HepG2 (cell line): ENCODE data around the gene CLPSL2. TPM values are rescaled to one million over a fixed set of nuclear protein-coding genes. Genes with fewer than 3 reads are reported as not detected.

Experiments
- AHR ChIP-seq: IDR thresholded peaks from 2 replicates; pipeline ENCODE4 v1.6.1; 2018; ENCODE audit warnings: missing genetic modification reagents, missing compliant biosample characterization
- ASH2L ChIP-seq: fragments of 300-600, 200-600 bp; sonication (generic); IDR thresholded peaks from 2 replicates; pipeline ENCODE4 v1.7.0; 2017; ENCODE audit warnings: low read depth, mild to moderate bottlenecking, moderate library complexity, mixed read lengths, low read length; ENCODE audit not compliant: insufficient read length
- FOXA3 ChIP-seq: IDR thresholded peaks from 2 replicates; pipeline ENCODE4 v1.6.1; 2016; ENCODE audit warnings: missing genetic modification reagents, missing compliant biosample characterization
- FOXJ3 ChIP-seq: sonication (generic); formaldehyde crosslinking; IDR thresholded peaks from 2 replicates; pipeline ENCODE4 v1.4.0; 2020; ENCODE audit warnings: missing genetic modification reagents, mild to moderate bottlenecking, borderline replicate concordance
- GATAD2A ChIP-seq: IDR thresholded peaks from 2 replicates; pipeline ENCODE4 v1.6.1; 2016
- KMT2A ChIP-seq: sonication (generic); formaldehyde crosslinking; IDR thresholded peaks from 2 replicates; pipeline ENCODE4 v1.4.0; 2020; ENCODE audit warnings: missing genetic modification reagents
- NCOR1 ChIP-seq: fragments of 200-600 bp; sonication (generic); IDR thresholded peaks from 2 replicates; pipeline ENCODE4 v1.7.0; 2017; ENCODE audit warnings: antibody characterized with exemption, low read length, borderline replicate concordance
- NFIB ChIP-seq: sonication (generic); formaldehyde crosslinking; IDR thresholded peaks from 2 replicates; pipeline ENCODE4 v1.9.0; 2021; ENCODE audit warnings: missing genetic modification reagents, mild to moderate bottlenecking, borderline replicate concordance
- PHB2 ChIP-seq: fragments of 450-650 bp; IDR thresholded peaks from 2 replicates; pipeline ENCODE4 v1.6.1; 2018; ENCODE audit not compliant: partially characterized antibody
- RBFOX2 ChIP-seq: fragments of 200-400 bp; formaldehyde crosslinking; IDR thresholded peaks from 2 replicates; pipeline ENCODE4 v1.6.1; 2017; ENCODE audit warnings: low read depth, mild to moderate bottlenecking, low read length
- RCOR2 ChIP-seq: IDR thresholded peaks from 2 replicates; pipeline ENCODE4 v1.6.1; 2016; ENCODE audit warnings: missing biosample characterization, missing genetic modification reagents
- TEAD2 ChIP-seq: sonication (generic); formaldehyde crosslinking; IDR thresholded peaks from 2 replicates; pipeline ENCODE4 v1.9.0; 2021; ENCODE audit warnings: missing genetic modification reagents
- U2AF2 ChIP-seq: fragments of 200-400 bp; formaldehyde crosslinking; IDR thresholded peaks from 2 replicates; pipeline ENCODE4 v1.6.1; 2017; ENCODE audit warnings: low read depth, mild to moderate bottlenecking, low read length
- ZFP82 ChIP-seq: sonication (generic); formaldehyde crosslinking; IDR thresholded peaks from 2 replicates; pipeline ENCODE4 v1.5.1; 2020; ENCODE audit warnings: mild to moderate bottlenecking, missing genetic modification reagents, borderline replicate concordance
- ZNF138 ChIP-seq: sonication (generic); formaldehyde crosslinking; IDR thresholded peaks from 2 replicates; pipeline ENCODE4 v1.5.0; 2020; ENCODE audit warnings: mild to moderate bottlenecking, low read depth, missing genetic modification reagents
- ZNF441 ChIP-seq: sonication (generic); formaldehyde crosslinking; IDR thresholded peaks from 2 replicates; pipeline ENCODE4 v1.7.0; 2021; ENCODE audit warnings: missing genetic modification reagents, borderline replicate concordance
- ZNF460 ChIP-seq: sonication (generic); formaldehyde crosslinking; IDR thresholded peaks from 2 replicates; pipeline ENCODE4 v1.5.1; 2020; ENCODE audit warnings: missing genetic modification reagents, mild to moderate bottlenecking, borderline replicate concordance
- ZNF501 ChIP-seq: sonication (generic); formaldehyde crosslinking; IDR thresholded peaks from 2 replicates; pipeline ENCODE4 v1.5.1; 2020; ENCODE audit warnings: mild to moderate bottlenecking, moderate library complexity, missing genetic modification reagents
- ZNF552 ChIP-seq: sonication (generic); formaldehyde crosslinking; IDR thresholded peaks from 2 replicates; pipeline ENCODE4 v1.9.0; 2022; ENCODE audit warnings: missing genetic modification reagents, mild to moderate bottlenecking, borderline replicate concordance
- ZNF720 ChIP-seq: sonication (generic); formaldehyde crosslinking; IDR thresholded peaks from 2 replicates; pipeline ENCODE4 v1.4.0; 2020; ENCODE audit warnings: missing genetic modification reagents
- polyA plus RNA-seq, 8 experiments: library from polyadenylated mRNA; depleted of rRNA in 3 of 8; stranded (reverse) in 7 of 8; unstranded in 1 of 8; fragments of >200 nt; fragmentation: Illumina TruSeq in 4 of 8; extraction: Trizol in 4 of 8; gene quantifications; 2 replicates each; pipeline versions ENCODE4 v1.2.1 to v1.2.3, GENCODE V29; 2011 to 2016; ENCODE audit warnings: low read depth in 4 of 8, missing spikeins in 1 of 8, mixed read lengths in 1 of 8; ENCODE audit not compliant: insufficient read depth in 1 of 8
- total RNA-seq, 5 experiments: library from RNA; depleted of rRNA; stranded (reverse); fragments of >200 nt; fragmentation: Illumina TruSeq; extraction: Trizol; gene quantifications; 2 replicates each; pipeline ENCODE4 v1.2.3, GENCODE V29; 2016; ENCODE audit warnings: low read depth in 1 of 5
- TF ChIP-seq, protein P1 (sequence below): sonication (generic); formaldehyde crosslinking; IDR thresholded peaks from 2 replicates; pipeline ENCODE4 v1.4.0; 2020; ENCODE audit warnings: mild to moderate bottlenecking, missing genetic modification reagents
- TF ChIP-seq, protein P2 (sequence below): sonication (generic); formaldehyde crosslinking; IDR thresholded peaks from 2 replicates; pipeline ENCODE4 v1.5.0; 2020; ENCODE audit warnings: missing genetic modification reagents
- TF ChIP-seq, protein P3 (sequence below): sonication (generic); formaldehyde crosslinking; IDR thresholded peaks from 2 replicates; pipeline ENCODE4 v1.4.0; 2020; ENCODE audit warnings: missing genetic modification reagents
- TF ChIP-seq, protein P4 (sequence below): sonication (generic); formaldehyde crosslinking; conservative IDR thresholded peaks from 2 replicates; pipeline ENCODE4 v1.8.0; 2022; ENCODE audit warnings: mild to moderate bottlenecking, moderate library complexity, missing genetic modification reagents

Gene CLPSL2
- total and polyA plus RNA-seq, 2 of the 13 experiments (the other 11 are each of a cell fraction or from before 2014, with no cell fraction given): not detected

DNA sequence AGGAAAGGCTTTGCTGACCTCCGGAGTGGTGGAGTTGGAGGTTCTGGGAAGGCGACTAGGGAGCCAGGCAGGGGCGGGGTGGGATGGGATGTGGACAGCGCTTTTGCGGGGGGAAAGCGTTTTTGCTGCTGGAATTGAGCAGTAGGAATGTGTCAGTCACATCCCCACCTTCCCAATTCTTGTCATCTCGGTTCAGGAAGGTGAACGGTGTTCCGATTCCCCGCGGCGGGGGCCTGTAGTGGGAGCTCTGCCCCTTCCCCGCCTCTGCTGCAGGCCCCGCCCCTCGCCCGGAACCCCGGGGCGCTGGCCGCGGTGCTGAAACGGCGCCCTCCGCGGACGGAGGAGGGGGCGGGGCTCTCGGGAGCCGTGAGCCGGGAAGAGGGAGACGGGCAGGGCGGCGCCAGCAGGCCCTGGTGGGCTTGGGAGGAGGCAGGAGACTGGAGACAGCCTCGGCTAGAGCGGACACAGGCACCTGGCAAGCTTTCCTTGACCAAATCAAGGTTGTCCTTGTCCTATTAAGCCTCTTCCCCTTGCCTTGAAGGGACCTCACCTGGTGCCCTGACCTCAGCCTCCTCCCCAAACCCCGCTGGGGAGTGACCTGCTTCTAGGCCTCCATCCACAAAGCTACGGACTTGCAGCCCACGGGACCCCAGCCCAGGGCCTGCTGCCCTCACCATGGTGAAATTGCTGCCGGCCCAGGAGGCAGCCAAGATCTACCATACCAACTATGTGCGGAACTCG, 28.8 kb downstream of the CLPSL2 start, which contains the start of gene LHFPL5 (continued):
- TF ChIP-seq ZNF552 (CRISPR knock-in tag) (peak; percentile 97), ZNF501 (CRISPR knock-in tag) (peak; percentile 99), PHB2 (no peak), FOXA3 (peak; percentile 78), RCOR2 (CRISPR knock-in tag) (peak; percentile 68; the same call in 1 of the 2 replicates), ZNF138 (CRISPR knock-in tag) (peak; percentile 98), ASH2L (no peak), ZFP82 (peak; percentile 98), ZNF441 (peak; percentile 98), RBFOX2 (no peak), AHR (CRISPR knock-in tag) (peak; percentile 100), ZNF460 (no peak), FOXJ3 (CRISPR knock-in tag) (no peak), TEAD2 (CRISPR knock-in tag) (peak; percentile 96), U2AF2 (no peak), GATAD2A (peak; percentile 59; the same call in 1 of the 2 replicates), KMT2A (CRISPR knock-in tag) (peak; percentile 78; the same call in 1 of the 2 replicates), NCOR1 (no peak), NFIB (CRISPR knock-in tag) (no peak), ZNF720 (no peak)
- TF ChIP-seq, protein P1, sequence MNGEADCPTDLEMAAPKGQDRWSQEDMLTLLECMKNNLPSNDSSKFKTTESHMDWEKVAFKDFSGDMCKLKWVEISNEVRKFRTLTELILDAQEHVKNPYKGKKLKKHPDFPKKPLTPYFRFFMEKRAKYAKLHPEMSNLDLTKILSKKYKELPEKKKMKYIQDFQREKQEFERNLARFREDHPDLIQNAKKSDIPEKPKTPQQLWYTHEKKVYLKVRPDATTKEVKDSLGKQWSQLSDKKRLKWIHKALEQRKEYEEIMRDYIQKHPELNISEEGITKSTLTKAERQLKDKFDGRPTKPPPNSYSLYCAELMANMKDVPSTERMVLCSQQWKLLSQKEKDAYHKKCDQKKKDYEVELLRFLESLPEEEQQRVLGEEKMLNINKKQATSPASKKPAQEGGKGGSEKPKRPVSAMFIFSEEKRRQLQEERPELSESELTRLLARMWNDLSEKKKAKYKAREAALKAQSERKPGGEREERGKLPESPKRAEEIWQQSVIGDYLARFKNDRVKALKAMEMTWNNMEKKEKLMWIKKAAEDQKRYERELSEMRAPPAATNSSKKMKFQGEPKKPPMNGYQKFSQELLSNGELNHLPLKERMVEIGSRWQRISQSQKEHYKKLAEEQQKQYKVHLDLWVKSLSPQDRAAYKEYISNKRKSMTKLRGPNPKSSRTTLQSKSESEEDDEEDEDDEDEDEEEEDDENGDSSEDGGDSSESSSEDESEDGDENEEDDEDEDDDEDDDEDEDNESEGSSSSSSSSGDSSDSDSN (CRISPR knock-in tag): peak; percentile 58
- TF ChIP-seq, protein P2, sequence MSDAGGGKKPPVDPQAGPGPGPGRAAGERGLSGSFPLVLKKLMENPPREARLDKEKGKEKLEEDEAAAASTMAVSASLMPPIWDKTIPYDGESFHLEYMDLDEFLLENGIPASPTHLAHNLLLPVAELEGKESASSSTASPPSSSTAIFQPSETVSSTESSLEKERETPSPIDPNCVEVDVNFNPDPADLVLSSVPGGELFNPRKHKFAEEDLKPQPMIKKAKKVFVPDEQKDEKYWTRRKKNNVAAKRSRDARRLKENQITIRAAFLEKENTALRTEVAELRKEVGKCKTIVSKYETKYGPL (CRISPR knock-in tag): peak; percentile 93; the same call in 1 of the 2 replicates
- TF ChIP-seq, protein P3, sequence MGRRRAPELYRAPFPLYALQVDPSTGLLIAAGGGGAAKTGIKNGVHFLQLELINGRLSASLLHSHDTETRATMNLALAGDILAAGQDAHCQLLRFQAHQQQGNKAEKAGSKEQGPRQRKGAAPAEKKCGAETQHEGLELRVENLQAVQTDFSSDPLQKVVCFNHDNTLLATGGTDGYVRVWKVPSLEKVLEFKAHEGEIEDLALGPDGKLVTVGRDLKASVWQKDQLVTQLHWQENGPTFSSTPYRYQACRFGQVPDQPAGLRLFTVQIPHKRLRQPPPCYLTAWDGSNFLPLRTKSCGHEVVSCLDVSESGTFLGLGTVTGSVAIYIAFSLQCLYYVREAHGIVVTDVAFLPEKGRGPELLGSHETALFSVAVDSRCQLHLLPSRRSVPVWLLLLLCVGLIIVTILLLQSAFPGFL (CRISPR knock-in tag): peak; percentile 98
- TF ChIP-seq, protein P4, sequence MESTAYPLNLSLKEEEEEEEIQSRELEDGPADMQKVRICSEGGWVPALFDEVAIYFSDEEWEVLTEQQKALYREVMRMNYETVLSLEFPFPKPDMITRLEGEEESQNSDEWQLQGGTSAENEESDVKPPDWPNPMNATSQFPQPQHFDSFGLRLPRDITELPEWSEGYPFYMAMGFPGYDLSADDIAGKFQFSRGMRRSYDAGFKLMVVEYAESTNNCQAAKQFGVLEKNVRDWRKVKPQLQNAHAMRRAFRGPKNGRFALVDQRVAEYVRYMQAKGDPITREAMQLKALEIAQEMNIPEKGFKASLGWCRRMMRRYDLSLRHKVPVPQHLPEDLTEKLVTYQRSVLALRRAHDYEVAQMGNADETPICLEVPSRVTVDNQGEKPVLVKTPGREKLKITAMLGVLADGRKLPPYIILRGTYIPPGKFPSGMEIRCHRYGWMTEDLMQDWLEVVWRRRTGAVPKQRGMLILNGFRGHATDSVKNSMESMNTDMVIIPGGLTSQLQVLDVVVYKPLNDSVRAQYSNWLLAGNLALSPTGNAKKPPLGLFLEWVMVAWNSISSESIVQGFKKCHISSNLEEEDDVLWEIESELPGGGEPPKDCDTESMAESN (CRISPR knock-in tag): peak; percentile 98
